Stimulated activated CD8-positive, alpha-beta memory T cell treated with anti-CD3 and anti-CD28 coated beads, Interleukin-15, amount 100 ng/mL, for 48 hours (primary cell): Measurements from ENCODE around the gene SPEM2.
A peak's percentile ranks its signal among the peaks of the same experiment; 100 is the strongest.

Source experiments
- DNase-seq, 2 donors: peaks; one replicate each; pipeline ENCODE4 v3.0.0-alpha.2; 2020; ENCODE audit warnings: low read depth in 2 of 2

Gene SPEM2

DNA sequence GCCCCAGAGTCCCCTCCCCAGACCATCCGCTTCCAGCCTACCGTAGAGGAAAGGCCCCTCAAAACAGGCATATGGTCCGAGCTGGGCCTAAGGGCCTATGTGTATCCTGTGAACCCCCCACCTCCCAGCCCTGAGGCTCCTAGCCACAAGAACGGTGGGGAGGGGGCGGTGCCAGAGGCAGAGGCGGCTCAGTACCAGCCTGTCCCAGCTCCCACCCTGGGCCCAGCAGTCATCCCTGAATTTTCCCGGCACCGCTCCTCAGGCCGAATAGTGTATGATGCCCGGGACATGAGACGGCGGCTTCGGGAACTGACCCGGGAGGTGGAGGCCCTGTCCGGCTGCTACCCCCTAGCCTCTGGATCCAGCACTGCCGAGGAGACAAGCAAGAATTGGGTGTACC, 4.2 kb upstream of the SPEM2 start:
- DNase-seq = no peak

DNA sequence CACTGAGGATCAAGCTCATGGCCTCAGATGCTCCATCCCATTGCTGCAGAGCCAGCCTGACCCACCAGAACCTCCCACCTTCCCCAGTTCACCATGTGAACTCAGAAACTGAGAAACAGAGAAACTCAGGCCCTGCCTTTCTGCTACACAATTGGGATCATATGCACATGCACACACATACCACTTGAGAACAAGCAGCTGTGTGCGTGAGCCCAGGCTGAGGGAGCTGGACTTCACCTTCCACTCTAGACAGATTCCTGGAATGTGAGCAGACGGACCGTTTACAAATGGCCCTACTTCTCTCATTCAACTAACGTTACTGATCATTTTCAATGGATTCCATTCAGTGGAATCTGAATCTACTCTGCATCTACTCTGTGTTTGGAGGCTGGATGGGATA, 1.7 kb upstream of the SPEM2 start:
- no peak for DNase-seq

DNA sequence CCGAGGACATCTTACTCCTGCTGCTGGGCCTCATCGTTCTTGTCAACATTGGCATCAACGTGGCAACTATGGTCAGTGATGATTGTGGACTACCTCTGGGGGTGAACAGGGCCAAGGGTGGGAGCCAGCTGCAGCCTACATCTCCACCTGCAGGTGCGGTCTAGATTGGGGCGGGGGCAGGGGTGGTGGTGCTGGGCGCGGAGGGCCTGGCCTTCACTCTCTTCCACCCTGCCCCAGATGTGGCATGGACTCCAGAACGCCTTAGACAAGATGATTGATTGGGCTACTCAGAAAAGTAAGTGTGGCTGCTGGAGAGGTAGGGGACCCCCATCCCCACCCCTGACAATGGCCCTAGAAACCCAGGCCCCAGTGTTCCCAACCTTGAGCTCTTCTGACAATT, 340 bp downstream of the SPEM2 start:
- no peak for DNase-seq

DNA sequence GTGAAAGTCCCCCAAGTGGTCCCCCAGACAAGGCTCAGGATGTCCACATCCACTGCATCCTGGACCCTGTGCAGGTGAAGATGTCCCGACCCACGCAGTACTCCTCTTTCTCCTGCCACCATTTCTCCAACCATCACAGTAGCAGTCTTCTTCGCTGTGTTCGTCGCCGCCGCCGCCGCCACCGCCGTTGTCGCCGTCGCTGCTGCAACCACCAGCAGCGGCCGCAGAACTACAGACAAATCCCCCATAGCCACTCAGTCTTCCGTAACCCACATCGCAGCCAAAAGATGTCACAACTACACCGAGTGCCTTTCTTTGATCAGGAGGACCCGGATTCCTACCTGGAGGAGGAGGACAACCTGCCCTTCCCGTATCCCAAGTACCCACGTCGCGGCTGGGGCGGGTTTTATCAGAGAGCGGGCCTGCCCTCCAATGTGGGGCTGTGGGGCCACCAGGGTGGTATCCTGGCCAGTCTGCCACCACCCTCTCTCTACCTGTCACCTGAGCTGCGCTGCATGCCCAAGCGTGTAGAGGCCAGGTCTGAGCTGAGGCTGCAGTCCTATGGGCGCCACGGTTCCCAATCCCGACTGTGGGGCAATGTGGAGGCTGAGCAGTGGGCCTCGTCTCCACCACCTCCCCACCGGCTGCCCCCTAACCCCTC, 917 bp downstream of the SPEM2 start:
- no peak for DNase-seq

DNA sequence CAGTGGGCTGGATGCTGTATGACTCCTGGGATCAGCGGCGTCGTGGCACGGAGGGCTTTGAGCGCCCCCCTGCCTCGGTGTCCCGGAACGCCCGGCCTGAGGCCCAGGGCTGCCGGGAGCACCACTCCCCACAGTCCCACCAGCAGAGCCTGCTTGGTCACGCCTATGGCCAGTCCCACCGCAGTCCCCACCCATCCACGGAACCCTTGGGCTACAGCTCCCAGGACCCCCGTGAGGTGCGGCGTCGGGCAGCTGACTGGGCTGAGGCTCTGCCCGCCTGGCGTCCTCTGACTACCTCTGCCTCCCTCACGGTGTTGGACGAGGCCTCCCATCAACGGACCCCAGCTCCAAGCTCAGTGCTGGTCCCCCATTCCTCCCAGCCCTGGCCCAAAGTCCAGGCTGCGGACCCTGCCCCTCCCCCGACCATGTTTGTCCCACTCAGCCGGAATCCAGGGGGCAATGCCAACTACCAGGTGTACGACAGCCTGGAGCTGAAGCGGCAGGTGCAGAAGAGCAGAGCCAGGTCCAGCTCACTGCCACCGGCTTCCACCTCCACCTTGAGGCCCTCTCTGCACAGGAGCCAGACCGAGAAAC, 1.6 kb downstream of the SPEM2 start:
- no peak for DNase-seq

DNA sequence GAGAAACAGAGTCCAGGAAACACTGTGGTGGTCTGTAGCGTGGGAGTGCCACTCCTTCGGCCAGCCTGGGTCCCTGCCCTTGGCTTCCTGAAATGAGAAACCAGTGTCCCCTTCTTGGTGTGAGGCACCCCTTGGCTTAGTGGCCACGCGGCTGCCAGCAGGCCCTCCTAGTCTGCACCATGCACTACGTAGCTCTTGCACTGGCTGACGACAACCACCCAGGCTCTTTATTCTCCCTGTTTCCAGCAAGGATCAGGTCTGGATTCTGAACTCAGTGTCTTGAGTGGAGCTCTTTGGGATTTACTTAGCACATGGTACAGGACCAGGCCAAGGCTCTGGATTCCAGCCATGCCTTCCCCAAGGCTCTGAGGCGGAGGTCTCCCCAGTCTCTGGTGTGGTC, 2.1 kb downstream of the SPEM2 start:
- DNase-seq = no peak

- no peak for DNase-seq
Measured at GRCh38 chr17:7428557-7428956, 3.1 kb downstream of the SPEM2 start, which contains the start of gene SPEM3. SPEM3 (plus strand) TSS chr17:7428857; CDS start chr17:7428903, 46 bp downstream.

DNA sequence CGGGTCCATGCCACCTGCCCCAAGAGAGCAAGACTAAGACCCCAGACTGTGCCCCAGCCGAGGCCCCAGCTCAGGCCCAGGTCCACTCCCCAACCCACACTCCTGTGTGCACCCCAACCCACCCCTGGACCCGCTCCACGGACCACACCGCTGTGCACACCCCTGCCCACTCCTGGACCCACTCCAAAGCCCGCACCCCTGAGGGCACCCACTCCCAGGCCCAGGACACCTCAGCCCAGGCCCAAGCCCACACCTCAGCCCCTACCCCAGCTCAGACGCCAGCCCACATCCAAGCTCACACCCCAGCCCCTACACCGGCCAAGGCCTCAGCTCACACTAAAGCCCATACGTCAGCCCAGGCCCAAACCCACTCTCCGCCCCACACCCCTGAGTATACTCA, 4.3 kb downstream of the SPEM2 start:
- DNase-seq = no peak

GRCh38 chr17:7431231-7431630, 5.8 kb downstream of the SPEM2 start:
- DNase-seq = no peak

GRCh38 chr17:7432296-7432695, 6.9 kb downstream of the SPEM2 start:
- DNase-seq = no peak

- DNase-seq = peak in 1 of 2 donors; percentile 42
Measured at GRCh38 chr17:7435676-7436555, 10.5 kb downstream of the SPEM2 start.

GRCh38 chr17:7436556-7437368, 11.3 kb downstream of the SPEM2 start:
- peak; percentile 77 to 83 for DNase-seq

DNA sequence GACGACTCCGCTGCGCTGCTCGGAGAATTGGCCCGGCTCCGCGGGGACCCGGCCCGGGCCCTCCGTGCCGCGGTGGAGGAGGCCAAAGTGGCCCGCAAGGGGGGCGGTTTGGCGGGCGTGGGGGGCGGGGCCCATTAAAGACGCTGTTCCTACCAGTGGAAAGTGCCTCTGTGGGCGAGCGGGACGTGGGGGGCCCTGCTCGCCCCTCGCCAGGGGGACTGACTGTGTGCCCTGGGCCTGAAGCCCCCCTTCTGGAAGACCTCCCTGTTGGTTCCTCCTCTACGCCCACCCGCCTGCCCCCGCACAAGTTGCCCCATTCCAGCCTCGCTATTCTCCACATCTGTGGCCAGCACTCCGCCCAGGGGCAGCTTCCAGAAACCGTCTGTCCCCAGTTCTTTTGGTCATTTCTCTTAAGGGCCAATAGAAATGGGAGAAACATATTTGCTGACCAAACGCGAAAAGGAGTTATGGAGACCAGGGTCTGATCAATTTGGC, 12.0 kb downstream of the SPEM2 start:
- DNase-seq = no peak

GRCh38 chr17:7437950-7438614, 12.7 kb downstream of the SPEM2 start:
- no peak for DNase-seq

- DNase-seq = no peak
Measured at GRCh38 chr17:7438656-7439460, 13.4 kb downstream of the SPEM2 start.

GRCh38 chr17:7439462-7440112, 14.2 kb downstream of the SPEM2 start, which contains the start of gene FGF11:
FGF11 (plus strand) TSS chr17:7439512; CDS start chr17:7439621, 109 bp downstream.
- no peak for DNase-seq

- no peak for DNase-seq
Measured at GRCh38 chr17:7440113-7440833, 14.9 kb downstream of the SPEM2 start.

- DNase-seq = no peak
Measured at GRCh38 chr17:7440834-7441195, 15.4 kb downstream of the SPEM2 start.

GRCh38 chr17:7441266-7441665, 15.8 kb downstream of the SPEM2 start:
- DNase-seq = no peak
